H9 (cell line): ENCODE measurements around the gene GGA2. TPM values are rescaled to one million over a fixed set of nuclear protein-coding genes. Genes with fewer than 3 reads are reported as not detected.

ENCODE experiments used
- DNase-seq: peaks from one replicate; pipeline ENCODE4 v3.0.0-alpha.2; 2017
- H2AFZ ChIP-seq: one replicate; pipeline ENCODE4 v1.6.1; 2013; ENCODE audit warnings: mild to moderate bottlenecking, low read length, control low read depth, moderate library complexity
- H2AK5ac ChIP-seq: 2 replicates; pipeline ENCODE4 v1.6.1; 2013; ENCODE audit warnings: low read length, control low read depth, mixed read lengths; ENCODE audit not compliant: insufficient read length
- H2BK120ac ChIP-seq: one replicate; pipeline ENCODE4 v1.6.1; 2013; ENCODE audit warnings: low read depth, mild to moderate bottlenecking, low read length, control low read depth, inconsistent platforms; ENCODE audit not compliant: poor library complexity, severe bottlenecking
- H2BK12ac ChIP-seq: 2 replicates; pipeline ENCODE4 v1.6.1; 2013; ENCODE audit warnings: low read length, control low read depth, mixed read lengths, low read depth; ENCODE audit not compliant: insufficient read length
- H2BK15ac ChIP-seq: 2 replicates; pipeline ENCODE4 v1.6.1; 2013; ENCODE audit warnings: low read depth, low read length, control low read depth
- H2BK20ac ChIP-seq: one replicate; pipeline ENCODE4 v1.6.1; 2013; ENCODE audit warnings: low read depth, mild to moderate bottlenecking, low read length, control low read depth, inconsistent platforms; ENCODE audit not compliant: poor library complexity, severe bottlenecking
- H2BK5ac ChIP-seq: 2 replicates; pipeline ENCODE4 v1.6.1; 2013; ENCODE audit warnings: low read length, control low read depth, mixed read lengths; ENCODE audit not compliant: insufficient read length
- H3K14ac ChIP-seq: 2 replicates; pipeline ENCODE4 v1.6.1; 2013; ENCODE audit warnings: low read length, control low read depth; ENCODE audit not compliant: insufficient read depth
- H3K18ac ChIP-seq: 2 replicates; pipeline ENCODE4 v1.6.1; 2013; ENCODE audit warnings: low read depth, mild to moderate bottlenecking, mixed read lengths, low read length, control low read depth; ENCODE audit not compliant: insufficient read length
- H3K23ac ChIP-seq: 2 replicates; pipeline ENCODE4 v1.6.1; 2013; ENCODE audit warnings: low read length, control low read depth, mixed read lengths, low read depth; ENCODE audit not compliant: insufficient read length
- H3K23me2 ChIP-seq: 2 replicates; pipeline ENCODE4 v1.6.1; 2013; ENCODE audit warnings: low read depth, mild to moderate bottlenecking, mixed read lengths, low read length, control low read depth; ENCODE audit not compliant: insufficient read length, poor library complexity, severe bottlenecking
- H3K27ac ChIP-seq: 2 replicates; pipeline ENCODE4 v1.5.1; 2013; ENCODE audit warnings: low read length, control low read depth, mixed read lengths, low read depth; ENCODE audit not compliant: insufficient read length
- H3K27me3 ChIP-seq: 2 replicates; pipeline ENCODE4 v1.6.1; 2013; ENCODE audit warnings: low read length, control low read depth, inconsistent platforms; ENCODE audit not compliant: insufficient read depth
- H3K4ac ChIP-seq: 2 replicates; pipeline ENCODE4 v1.6.1; 2013; ENCODE audit warnings: low read depth, mild to moderate bottlenecking, control low read depth, inconsistent platforms, low read length, moderate library complexity
- H3K4me1 ChIP-seq: 2 replicates; pipeline ENCODE4 v1.6.1; 2013; ENCODE audit warnings: low read length, control low read depth, inconsistent platforms; ENCODE audit not compliant: insufficient read depth
- H3K4me2 ChIP-seq: 2 replicates; pipeline ENCODE4 v1.6.1; 2013; ENCODE audit warnings: low read length, control low read depth, mixed read lengths; ENCODE audit not compliant: insufficient read length, insufficient read depth
- H3K56ac ChIP-seq: 2 replicates; pipeline ENCODE4 v1.6.1; 2013; ENCODE audit warnings: low read depth, mild to moderate bottlenecking, mixed read lengths, low read length, control low read depth; ENCODE audit not compliant: insufficient read length
- H3K79me1 ChIP-seq: 2 replicates; pipeline ENCODE4 v1.6.1; 2013; ENCODE audit warnings: low read depth, mild to moderate bottlenecking, moderate library complexity, low read length, control low read depth, inconsistent platforms; ENCODE audit not compliant: insufficient read depth, poor library complexity, severe bottlenecking
- H3K79me2 ChIP-seq: 2 replicates; pipeline ENCODE4 v1.6.1; 2013; ENCODE audit warnings: low read length, control low read depth, inconsistent platforms; ENCODE audit not compliant: insufficient read depth
- H3K9ac ChIP-seq: 2 replicates; pipeline ENCODE4 v1.6.1; 2013; ENCODE audit warnings: low read length, control low read depth, mixed read lengths; ENCODE audit not compliant: insufficient read length; ENCODE audit errors: extremely low read depth
- H3K9me3 ChIP-seq: one replicate; pipeline ENCODE4 v1.6.1; 2013; ENCODE audit warnings: low read depth, low read length, inconsistent platforms; ENCODE audit not compliant: control insufficient read depth
- H3T11ph ChIP-seq: one replicate; pipeline ENCODE4 v1.6.1; 2013; ENCODE audit warnings: mild to moderate bottlenecking, low read length, control low read depth, inconsistent platforms
- H4K20me1 ChIP-seq: one replicate; pipeline ENCODE4 v1.6.1; 2013; ENCODE audit not compliant: control insufficient read depth, insufficient read length, insufficient read depth
- H4K5ac ChIP-seq: 2 replicates; pipeline ENCODE4 v1.6.1; 2013; ENCODE audit warnings: low read depth, mild to moderate bottlenecking, mixed read lengths, low read length, control low read depth; ENCODE audit not compliant: insufficient read length
- H4K8ac ChIP-seq: replicated peaks from 2 replicates; pipeline ENCODE4 v1.6.1; 2013; ENCODE audit warnings: low read length, control low read depth, mixed read lengths, low read depth; ENCODE audit not compliant: insufficient read length
- H4K91ac ChIP-seq: 2 replicates; pipeline ENCODE4 v1.6.1; 2013; ENCODE audit warnings: low read depth, mild to moderate bottlenecking, moderate library complexity, mixed read lengths, low read length, control low read depth; ENCODE audit not compliant: insufficient read length
- H3K27ac Mint-ChIP-seq, 3 experiments: 2 replicates in 2 of 3; 3 replicates in 1 of 3; pipeline ENCODE4 v1.8.0; 2020 to 2021; ENCODE audit warnings: mixed read lengths in 3 of 3, mild to moderate bottlenecking in 1 of 3, moderate library complexity in 1 of 3
- H3K27me3 Mint-ChIP-seq: 2 replicates; pipeline ENCODE4 v1.8.0; 2021; ENCODE audit warnings: low read depth, mild to moderate bottlenecking, moderate library complexity, mixed read lengths
- H3K36me3 Mint-ChIP-seq, 3 experiments: 2 replicates in 2 of 3; 3 replicates in 1 of 3; pipeline ENCODE4 v1.8.0; 2020 to 2021; ENCODE audit warnings: low read depth in 3 of 3, mixed read lengths in 3 of 3; ENCODE audit not compliant: insufficient read depth in 1 of 3
- H3K4me1 Mint-ChIP-seq, 2 experiments: 2 replicates each; pipeline ENCODE4 v1.8.0; 2020; ENCODE audit warnings: mixed read lengths in 2 of 2
- H3K4me3 Mint-ChIP-seq, 2 experiments: 2 replicates in 1 of 2; 3 replicates in 1 of 2; pipeline ENCODE4 v1.8.0; 2020 to 2021; ENCODE audit warnings: mild to moderate bottlenecking in 2 of 2, mixed read lengths in 2 of 2, moderate library complexity in 1 of 2
- H3K9me3 Mint-ChIP-seq, 2 experiments: 2 replicates in 1 of 2; 3 replicates in 1 of 2; pipeline ENCODE4 v1.8.0; 2020; ENCODE audit warnings: mild to moderate bottlenecking in 2 of 2, mixed read lengths in 2 of 2, moderate library complexity in 1 of 2
- CTCF ChIP-seq: fragments of 200-600 bp; sonication (generic); conservative IDR thresholded peaks from 3 replicates; pipeline ENCODE4 v1.8.0; 2021; ENCODE audit warnings: antibody characterized with exemption, mild to moderate bottlenecking
- WGBS: extraction: QIAGEN DNeasy Blood & Tissue Kit; methylation state at CpG from one replicate; pipeline ENCODE4 v1.1.7; 2013; ENCODE audit warnings: missing lambda C conversion rate, low lambda C conversion rate, mixed read lengths; ENCODE audit not compliant: insufficient read length; ENCODE audit errors: extremely low coverage; 5-methylcytosine and 5-hydroxymethylcytosine counted together
- total RNA-seq: library from RNA; stranded (reverse); gene quantifications from 2 replicates; pipeline ENCODE4 v1.2.1, GENCODE V29; 2021

Gene GGA2
- total RNA-seq, 1 experiment from 2014 or later: 143 TPM

GRCh38 chr16:23506606-23506994 is 3.7 kb downstream of the GGA2 start:
- Histone ChIP-seq H3K4me1 (peaks cover 2% of the 10 kb centered on the region; the same call in 1 of the 2 replicates), H4K20me1 (no peaks in the 10 kb centered on the region), H2BK15ac (no peak overlapping the region), H3K23ac (no peak overlapping the region), H2AFZ (no peak overlapping the region), H3K4ac (no peak overlapping the region), H2BK120ac (no peak overlapping the region), H3K27me3 (no peaks in the 10 kb centered on the region), H3K79me1 (peaks cover 15% of the 10 kb centered on the region), H2BK5ac (no peak overlapping the region), H3K18ac (no peak overlapping the region), H3K4me2 (no peak overlapping the region), H3K27ac (no peak overlapping the region), H3K9ac (no peak overlapping the region), H2BK20ac (no peak overlapping the region), H4K8ac (no peak overlapping the region), H3K14ac (no peak overlapping the region), H4K5ac (no peak overlapping the region), H4K91ac (no peak overlapping the region), H2AK5ac (no peak overlapping the region), H3T11ph (no peak overlapping the region), H3K56ac (no peak overlapping the region), H3K23me2 (peaks cover 14% of the 10 kb centered on the region), H3K9me3 (no peaks in the 10 kb centered on the region), H2BK12ac (no peak overlapping the region), H3K79me2 (peaks cover 46% of the 10 kb centered on the region; the same call in 1 of the 2 replicates)
- Mint-ChIP-seq H3K27me3 (no peaks in the 10 kb centered on the region), H3K4me1 (peaks cover 55 to 59% of the 10 kb centered on the region in 2 experiments), H3K4me3 (no peak overlapping the region; a peak in 1 of 5 replicates), H3K9me3 (peaks cover 0 to 7% of the 10 kb centered on the region in 2 experiments; a peak in 1 of 5 replicates), H3K27ac (peak overlapping the region in 1 of 3 experiments; percentile 50; a peak in 1 of 7 replicates), H3K36me3 (peaks cover 11 to 35% (median 34%) of the 10 kb centered on the region in 3 experiments; a peak in 6 of 7 replicates)
- TF ChIP-seq CTCF: no peak
- DNase-seq: no peak
- no CpG with 5 or more reads among the region's 8 CpGs for WGBS
